ENCODE measurements around the gene PADI1. TPM values are rescaled to one million over a fixed set of nuclear protein-coding genes. Genes with fewer than 3 reads are reported as not detected.

Gene PADI1
- total RNA-seq, 4 donors from 2014 or later, result 0.27 to 2.5 (median 2.3) TPM; not detected in 1

- Histone ChIP-seq H3K9me3 (no peaks in the 10 kb centered on the region), H3K27me3 (peaks cover 54% of the 10 kb centered on the region), H3K4me1 (no peaks in the 10 kb centered on the region), H3K4me3 (no peak overlapping the region), H3K36me3 (no peaks in the 10 kb centered on the region), H3K27ac (no peak overlapping the region)
- WGBS, 2 donors (ENCODE audit: low coverage in 1 of 2), result 51 to 71% methylated on average over 1 to 5 of the region's 9 CpGs
- TF ChIP-seq EP300 (IDR thresholded peaks at IDR 0.05) (no peak), CTCF (IDR thresholded peaks at IDR 0.05) (no peak), POLR2A (IDR thresholded peaks at IDR 0.05) (no peak), POLR2AphosphoS5 (IDR thresholded peaks at IDR 0.05) (no peak)
- no peak for ATAC-seq
Observed at GRCh38 chr1:17201201-17202021, 3.5 kb upstream of the PADI1 start.

GRCh38 chr1:17205652-17206051, 724 bp downstream of the PADI1 start:
- WGBS, 2 donors (ENCODE audit: low coverage in 1 of 2), result 86 to 89% methylated on average over 5 to 6 of the region's 7 CpGs
- TF ChIP-seq POLR2A (IDR thresholded peaks at IDR 0.05) (no peak), POLR2AphosphoS5 (IDR thresholded peaks at IDR 0.05) (no peak)
- Histone ChIP-seq H3K4me3 (no peak overlapping the region), H3K36me3 (no peaks in the 10 kb centered on the region), H3K4me1 (no peaks in the 10 kb centered on the region), H3K9me3 (no peaks in the 10 kb centered on the region), H3K27ac (no peak overlapping the region), H3K27me3 (peaks cover 41% of the 10 kb centered on the region)
- ATAC-seq, result no peak

- Histone ChIP-seq H3K9me3 (no peaks in the 10 kb centered on the region), H3K4me1 (no peaks in the 10 kb centered on the region), H3K27me3 (peaks cover 46% of the 10 kb centered on the region), H3K4me3 (no peak overlapping the region), H3K36me3 (no peaks in the 10 kb centered on the region), H3K27ac (no peak overlapping the region)
- TF ChIP-seq CTCF (IDR thresholded peaks at IDR 0.05) (no peak), POLR2AphosphoS5 (IDR thresholded peaks at IDR 0.05) (no peak), POLR2A (IDR thresholded peaks at IDR 0.05) (no peak), EP300 (IDR thresholded peaks at IDR 0.05) (no peak)
- no peak for ATAC-seq
- WGBS, 2 donors (ENCODE audit: low coverage in 1 of 2), result 67 to 80% methylated on average over 1 of the region's 4 CpGs
Observed at GRCh38 chr1:17206196-17206595, 1.3 kb downstream of the PADI1 start.

GRCh38 chr1:17207046-17207445, 2.1 kb downstream of the PADI1 start:
- Histone ChIP-seq H3K9me3 (no peaks in the 10 kb centered on the region), H3K27ac (no peak overlapping the region), H3K36me3 (no peaks in the 10 kb centered on the region), H3K4me3 (no peak overlapping the region), H3K4me1 (no peaks in the 10 kb centered on the region), H3K27me3 (peaks cover 47% of the 10 kb centered on the region)
- no peak for TF ChIP-seq POLR2A (IDR thresholded peaks at IDR 0.05)
- TF ChIP-seq EP300 (IDR thresholded peaks at IDR 0.05), result no peak
- TF ChIP-seq POLR2AphosphoS5 (IDR thresholded peaks at IDR 0.05), result no peak
- TF ChIP-seq CTCF (IDR thresholded peaks at IDR 0.05), result no peak
- no peak for ATAC-seq
- 13% methylated on average over 2 of the region's 4 CpGs; no CpG with 5 or more reads in 1 of the 2 donors for WGBS, 2 donors (ENCODE audit: low coverage in 1 of 2)

GRCh38 chr1:17207540-17207939, 2.6 kb downstream of the PADI1 start:
- H3K27me3 ChIP-seq, result peaks cover 52% of the 10 kb centered on the region
- no peak overlapping the region for H3K4me3 ChIP-seq
- 49 to 78% methylated on average over 4 of the region's 5 CpGs for WGBS, 2 donors (ENCODE audit: low coverage in 1 of 2)
- TF ChIP-seq POLR2A (IDR thresholded peaks at IDR 0.05), result no peak
- TF ChIP-seq EP300 (IDR thresholded peaks at IDR 0.05), result no peak
- TF ChIP-seq CTCF (IDR thresholded peaks at IDR 0.05), result no peak
- TF ChIP-seq POLR2AphosphoS5 (IDR thresholded peaks at IDR 0.05), result no peak
- H3K4me1 ChIP-seq, result no peaks in the 10 kb centered on the region
- H3K27ac ChIP-seq, result no peak overlapping the region
- ATAC-seq, result no peak
- H3K9me3 ChIP-seq, result no peaks in the 10 kb centered on the region
- no peaks in the 10 kb centered on the region for H3K36me3 ChIP-seq
